ENCODE measurements around the gene PNISR.

DNA sequence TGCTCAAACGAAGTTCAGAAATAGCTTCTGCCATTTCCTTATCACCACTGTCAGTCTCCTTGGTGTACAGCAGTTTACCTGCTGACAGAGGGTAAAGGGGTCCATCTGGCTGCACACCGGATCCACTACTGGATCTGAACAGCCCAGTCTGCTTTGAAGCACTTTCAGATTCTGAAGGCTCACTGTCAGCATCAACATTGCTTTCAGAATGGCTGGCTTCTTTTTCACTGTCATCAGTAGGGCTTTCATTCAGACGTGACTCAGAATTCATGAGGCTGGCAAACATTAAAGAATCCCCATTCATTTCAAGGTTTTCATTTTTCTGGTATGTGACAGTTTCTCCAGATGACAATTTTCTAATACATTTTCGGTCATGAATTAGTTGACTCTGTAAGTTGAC is 21.0 kb upstream of the PNISR start:
- TF ChIP-seq POLR2A (IDR thresholded peaks at IDR 0.05; ENCODE audit: low read length) (no peak), GATA1 (IDR thresholded peaks at IDR 0.05; ENCODE audit: low read depth, low read length) (no peak)
